HG03039 (cell line): Measurements from ENCODE around the gene MAP3K3.

ENCODE experiments used
- ATAC-seq: cut with Tn5 transposase; IDR thresholded peaks from one replicate; pipeline ENCODE4 v1.9.1; 2021; ENCODE audit warnings: mild to moderate bottlenecking, moderate library complexity; ENCODE audit not compliant: unreplicated experiment

Gene MAP3K3

GRCh38 chr17:63692195-63692816 lies 70.1 kb downstream of the MAP3K3 start:
- no peak for ATAC-seq

DNA sequence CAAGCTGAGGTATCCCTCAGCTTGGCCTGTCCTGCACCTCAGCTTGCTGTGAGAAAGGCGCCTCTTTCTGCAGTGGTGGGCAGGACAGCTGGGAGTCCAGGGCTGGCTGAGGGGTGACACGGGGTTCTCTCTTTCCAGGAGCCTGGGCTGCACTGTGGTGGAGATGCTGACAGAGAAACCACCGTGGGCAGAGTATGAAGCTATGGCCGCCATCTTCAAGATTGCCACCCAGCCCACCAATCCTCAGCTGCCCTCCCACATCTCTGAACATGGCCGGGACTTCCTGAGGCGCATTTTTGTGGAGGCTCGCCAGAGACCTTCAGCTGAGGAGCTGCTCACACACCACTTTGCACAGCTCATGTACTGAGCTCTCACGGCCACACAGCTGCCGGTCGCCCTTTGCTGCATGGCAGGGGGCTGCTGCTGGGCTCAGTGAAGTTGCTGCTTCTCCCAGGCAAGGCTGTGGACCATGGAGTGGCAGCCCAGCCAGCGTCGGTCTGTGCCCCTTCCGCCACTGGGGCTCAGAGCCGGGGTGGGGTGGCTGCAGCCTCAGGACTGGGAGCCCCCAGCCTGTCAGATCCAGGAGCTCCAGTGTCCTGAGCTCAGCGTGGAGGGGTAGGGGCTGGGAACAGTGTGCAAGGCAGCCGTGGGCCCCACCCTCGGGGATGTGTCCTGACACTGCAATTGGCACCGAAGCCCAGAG lies 71.3 kb downstream of the MAP3K3 start:
- no peak for ATAC-seq

DNA sequence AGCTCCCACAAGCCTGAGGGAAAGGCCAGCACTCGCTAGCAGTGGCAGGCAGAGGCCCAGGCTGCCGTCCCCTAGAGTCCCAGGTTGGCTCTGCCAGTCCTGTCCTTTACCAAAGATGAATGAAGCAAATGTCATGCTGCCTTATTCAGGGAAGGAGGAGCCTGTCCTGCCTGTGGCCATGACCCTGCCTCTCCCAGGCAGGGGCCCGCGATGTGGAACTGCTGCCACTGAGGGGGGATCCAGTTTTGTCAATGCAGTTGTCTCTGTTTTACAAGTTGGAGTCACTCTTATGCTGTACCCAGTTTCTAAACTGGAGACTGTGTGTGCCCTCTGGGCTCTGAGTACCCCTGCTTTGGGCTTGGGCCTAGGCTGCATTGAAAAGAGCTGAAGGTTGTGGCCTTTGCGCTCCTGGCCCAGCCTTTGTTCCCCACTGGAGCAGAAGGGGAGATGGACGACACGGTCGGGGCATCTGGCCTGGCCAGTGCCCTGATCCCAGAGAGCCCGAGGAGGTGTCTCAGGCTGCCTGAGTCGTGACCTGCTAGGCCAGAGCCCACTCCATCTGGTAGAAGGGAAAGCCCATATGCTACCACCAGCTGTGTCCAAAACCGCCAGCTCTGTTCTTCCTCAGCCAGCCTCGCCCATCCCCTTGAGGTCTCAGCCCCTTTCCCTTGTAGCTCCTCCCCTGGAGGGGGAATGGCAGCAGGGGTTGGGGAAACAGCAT lies 72.2 kb downstream of the MAP3K3 start:
- no peak for ATAC-seq

DNA sequence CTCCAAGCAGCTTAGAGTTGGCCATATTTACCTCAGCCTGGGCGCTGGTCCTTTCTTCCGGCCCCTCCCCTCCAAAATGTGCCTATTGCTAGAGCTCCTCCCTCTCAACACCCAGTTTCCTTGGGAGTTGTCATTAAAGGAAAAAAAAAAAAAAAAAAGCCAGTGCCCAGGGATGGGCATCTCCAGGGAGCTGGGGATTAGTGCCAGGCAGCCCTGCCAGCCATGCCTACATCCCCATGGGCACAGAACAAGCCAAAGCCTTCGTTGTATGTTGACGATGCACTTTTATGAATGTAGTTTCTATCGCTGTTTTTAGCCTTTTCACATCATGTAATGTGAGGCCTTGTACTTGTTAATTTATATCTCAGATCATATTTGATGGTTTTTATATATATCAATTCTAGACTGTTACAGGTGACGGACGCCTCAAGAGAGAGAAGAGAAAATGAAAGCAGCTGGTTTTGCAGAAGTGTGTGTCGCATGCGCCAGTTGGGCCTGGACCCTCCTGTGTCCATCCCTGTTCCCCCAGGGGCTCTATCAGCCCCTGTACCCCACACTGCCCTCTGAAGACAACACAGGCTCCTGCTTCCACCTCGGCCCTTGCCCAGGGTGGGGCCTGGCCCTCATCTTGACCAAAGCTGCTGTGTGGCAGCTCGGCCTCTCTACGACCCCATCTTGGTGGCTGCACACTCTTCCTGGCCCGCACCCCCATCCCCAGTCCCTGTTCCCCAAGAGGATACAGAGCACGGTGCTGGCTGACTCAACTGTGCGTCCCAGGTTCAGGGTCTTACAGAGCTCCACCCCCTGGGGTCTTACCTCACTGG lies 72.9 kb downstream of the MAP3K3 start:
- ATAC-seq: no peak

GRCh38 chr17:63695889-63696288 lies 73.7 kb downstream of the MAP3K3 start:
- no peak for ATAC-seq

GRCh38 chr17:63696381-63696961 lies 74.3 kb downstream of the MAP3K3 start:
- ATAC-seq: no peak

- ATAC-seq: no peak
These were observed 75.4 kb downstream of the MAP3K3 start for GRCh38 chr17:63697341-63698286.

DNA sequence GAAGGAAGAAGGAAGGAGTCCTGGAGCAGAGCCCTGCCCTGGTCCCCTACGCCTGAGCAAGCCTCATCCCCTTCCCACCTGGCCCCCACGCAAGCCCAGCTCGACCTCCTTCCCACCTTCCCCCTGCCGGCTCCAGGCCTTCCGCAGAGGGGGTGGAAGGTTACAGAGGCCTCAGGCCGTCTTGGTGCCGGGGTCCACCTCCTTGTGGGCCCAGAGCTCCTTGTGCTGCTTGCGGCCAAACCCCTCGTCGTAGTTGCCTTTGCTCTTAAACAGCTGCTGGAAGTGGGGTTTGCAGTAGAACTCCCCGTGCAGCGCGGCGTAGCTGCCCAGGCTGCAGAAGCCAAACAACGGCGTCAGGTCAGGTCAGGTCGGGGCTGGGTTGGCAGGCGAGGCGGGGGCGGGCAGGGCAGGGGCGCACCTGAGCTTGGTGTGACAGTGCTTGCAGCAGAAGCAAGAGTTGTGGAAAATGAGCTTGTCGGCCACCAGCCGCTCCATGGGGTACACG lies 76.2 kb downstream of the MAP3K3 start:
- no peak for ATAC-seq

DNA sequence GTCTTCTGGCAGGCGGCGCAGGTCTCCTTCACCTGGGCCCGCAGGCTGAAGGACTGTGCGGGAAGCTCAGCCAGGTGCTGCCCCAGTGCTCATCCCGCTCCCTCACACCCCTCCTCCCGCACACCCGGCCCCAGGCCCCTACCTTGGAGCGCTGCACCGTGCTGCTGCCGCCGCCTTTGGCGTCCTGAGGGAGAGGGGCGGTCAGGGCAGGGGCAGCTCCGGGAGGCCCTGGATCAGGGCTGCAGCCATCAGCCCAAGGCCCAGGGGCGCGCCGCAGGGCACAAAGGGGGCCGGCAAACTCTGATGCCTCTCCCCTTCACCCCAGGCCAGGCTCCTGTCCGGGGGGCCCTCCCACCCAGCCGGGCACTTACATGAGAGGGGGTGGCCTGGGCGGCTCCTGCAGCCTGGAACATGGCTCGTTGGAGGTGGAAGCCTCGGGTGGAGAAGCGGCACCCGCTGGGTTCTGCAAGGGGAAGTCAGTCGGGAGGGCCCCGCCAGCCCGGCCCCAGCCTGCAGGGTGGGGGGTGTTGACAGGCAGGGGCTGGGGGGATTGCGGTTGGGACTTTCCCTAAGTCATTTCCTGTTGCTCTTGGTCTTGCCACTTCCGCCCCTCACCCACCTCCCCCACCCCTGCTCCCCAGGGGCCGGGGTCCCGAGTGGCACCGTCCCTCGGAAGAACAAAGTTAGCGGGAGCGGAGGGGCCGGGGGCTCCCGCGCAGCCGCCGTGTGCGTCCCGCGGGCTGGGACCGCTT lies 76.8 kb downstream of the MAP3K3 start:
- ATAC-seq: peak; percentile 25

DNA sequence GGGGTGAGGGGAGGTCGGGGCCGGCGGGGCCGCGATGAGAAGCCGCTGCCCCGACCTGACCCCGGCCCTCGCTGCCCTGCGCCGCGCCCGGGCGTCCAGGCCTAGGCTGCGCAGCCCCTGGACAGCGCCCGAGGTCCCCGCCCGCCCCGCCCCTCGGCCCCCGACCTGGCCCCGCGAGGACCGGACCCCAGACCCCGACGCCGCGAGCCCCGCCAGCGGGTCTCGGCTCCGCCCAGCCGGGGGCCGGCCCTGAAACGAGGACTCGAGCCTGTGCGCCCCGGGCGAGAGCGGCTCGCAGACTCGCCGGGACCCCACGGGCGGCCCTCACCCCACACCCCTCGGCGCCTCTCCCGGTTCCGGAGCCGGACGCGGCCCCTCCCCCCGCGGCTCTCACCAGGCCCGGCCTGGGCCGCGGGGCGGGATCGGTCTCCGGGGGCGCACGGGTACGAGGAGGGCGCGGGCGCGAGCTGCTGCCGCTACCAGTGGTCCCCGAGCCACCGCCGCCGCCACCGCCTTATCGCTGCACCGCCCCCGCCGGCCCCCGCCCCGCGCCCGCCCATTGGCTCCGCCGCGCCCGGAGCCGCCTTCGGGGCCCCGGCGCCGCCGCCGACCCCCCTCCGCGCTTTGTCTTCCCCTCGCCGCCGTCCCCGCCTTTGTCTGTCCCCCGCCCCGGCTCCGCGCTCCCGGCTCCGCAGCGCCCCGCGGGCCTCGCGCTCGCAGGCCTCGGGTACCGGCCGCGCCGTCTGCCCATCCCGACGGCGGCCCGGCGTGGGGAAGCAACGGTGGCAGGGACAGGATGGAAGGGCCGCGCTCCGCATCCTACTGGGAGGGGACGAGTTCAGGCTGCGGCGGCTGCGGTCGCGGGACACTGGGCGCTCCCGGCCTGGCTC lies 77.7 kb downstream of the MAP3K3 start, which contains the start of gene LIMD2:
Gene LIMD2, minus strand, starts transcription at position 488 of the 890 bp plus-strand sequence. CDS start 827 bp downstream, outside the sequence.
- ATAC-seq: peak; percentile 13

- ATAC-seq: peak; percentile 14
These were observed 78.6 kb downstream of the MAP3K3 start for GRCh38 chr17:63700528-63701455.

- ATAC-seq: no peak
These were observed 79.2 kb downstream of the MAP3K3 start for GRCh38 chr17:63701456-63701820.

- no peak for ATAC-seq
These were observed 79.9 kb downstream of the MAP3K3 start for GRCh38 chr17:63701868-63702720.

GRCh38 chr17:63702721-63703015 lies 80.5 kb downstream of the MAP3K3 start:
- ATAC-seq: no peak

DNA sequence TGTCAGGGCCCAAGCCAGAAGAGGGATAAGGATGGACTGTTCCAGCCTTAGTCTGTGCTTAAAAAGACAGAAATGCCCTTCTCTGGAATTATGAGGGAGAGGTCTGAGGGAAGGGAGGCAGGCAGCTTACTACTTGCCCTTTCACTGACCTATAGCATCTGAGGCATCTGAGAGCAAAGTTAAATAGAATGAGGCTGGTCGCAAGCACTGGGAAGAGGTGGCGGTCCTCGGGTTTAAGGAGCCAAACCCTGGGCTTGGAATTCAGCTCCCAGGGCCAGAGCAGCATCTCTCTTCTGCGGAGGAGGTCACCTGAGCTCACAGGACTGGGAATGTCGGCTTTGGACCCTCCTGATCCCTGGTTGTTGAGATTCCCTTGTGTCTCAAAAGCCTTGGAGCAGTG lies 80.8 kb downstream of the MAP3K3 start:
- ATAC-seq: no peak
